SK-N-SH treated with all-trans-retinoic acid at 6 μM for 48 hours (cell line): ENCODE measurements around the gene TCEAL1.

ENCODE experiments used
- ATAC-seq: fragments of 200-7000 bp; cut with Tn5 transposase; 3 replicates; pipeline ENCODE4 v1.9.1; 2020; ENCODE audit warnings: mild to moderate bottlenecking, moderate library complexity
- ARNTL ChIP-seq: fragments of 450-650 bp; formaldehyde crosslinking; IDR thresholded peaks from 2 replicates; pipeline ENCODE4 v1.5.0; 2020; ENCODE audit warnings: low read depth, mild to moderate bottlenecking, moderate library complexity, borderline replicate concordance
- BACH2 ChIP-seq: fragments of 250-450 bp; sonication (Bioruptor Pico); IDR thresholded peaks from 2 replicates; pipeline ENCODE4 v1.9.0; 2021; ENCODE audit warnings: mild to moderate bottlenecking, borderline replicate concordance
- GLIS3 ChIP-seq: fragments of 250-450 bp; sonication (Bioruptor Pico); IDR thresholded peaks from 2 replicates; pipeline ENCODE4 v1.5.0; 2020; ENCODE audit warnings: mild to moderate bottlenecking, moderate library complexity
- OSR1 ChIP-seq: fragments of 250-450 bp; sonication (Bioruptor Pico); IDR thresholded peaks from 2 replicates; pipeline ENCODE4 v1.8.0; 2022; ENCODE audit warnings: moderate library complexity, mild to moderate bottlenecking, inconsistent platforms
- PPARA ChIP-seq: fragments of 250-450 bp; sonication (Bioruptor Pico); IDR thresholded peaks from 2 replicates; pipeline ENCODE4 v1.5.0; 2020; ENCODE audit warnings: mild to moderate bottlenecking, borderline replicate concordance
- RARB ChIP-seq: fragments of 250-450 bp; sonication (Bioruptor Pico); IDR thresholded peaks from 2 replicates; pipeline ENCODE4 v1.8.0; 2021; ENCODE audit warnings: mild to moderate bottlenecking, moderate library complexity
- SNAI2 ChIP-seq: fragments of 250-450 bp; sonication (Bioruptor Pico); IDR thresholded peaks from 2 replicates; pipeline ENCODE4 v1.5.0; 2020; ENCODE audit warnings: mild to moderate bottlenecking, moderate library complexity
- TCF4 ChIP-seq: fragments of 250-450 bp; sonication (Bioruptor Pico); IDR thresholded peaks from 2 replicates; pipeline ENCODE4 v1.8.0; 2021; ENCODE audit warnings: mild to moderate bottlenecking, moderate library complexity, borderline replicate concordance
- ZC3H10 ChIP-seq: fragments of 250-450 bp; sonication (Bioruptor Pico); IDR thresholded peaks from 2 replicates; pipeline ENCODE4 v1.5.1; 2021; ENCODE audit warnings: mild to moderate bottlenecking, moderate library complexity
- ZNF565 ChIP-seq: fragments of 450-650 bp; formaldehyde crosslinking; conservative IDR thresholded peaks from 2 replicates; pipeline ENCODE4 v1.5.0; 2020; ENCODE audit warnings: low read depth, mild to moderate bottlenecking, moderate library complexity
- ZNF8 ChIP-seq: fragments of 450-650 bp; formaldehyde crosslinking; IDR thresholded peaks from 2 replicates; pipeline ENCODE4 v1.5.0; 2020; ENCODE audit warnings: mild to moderate bottlenecking, moderate library complexity
- TF ChIP-seq, protein P1 (sequence below): fragments of 250-450 bp; sonication (Bioruptor Pico); IDR thresholded peaks from 2 replicates; pipeline ENCODE4 v1.5.0; 2020; ENCODE audit warnings: mild to moderate bottlenecking, moderate library complexity
- TF ChIP-seq, protein P2 (sequence below): fragments of 250-450 bp; sonication (Bioruptor Pico); IDR thresholded peaks from 2 replicates; pipeline ENCODE4 v1.5.1; 2021; ENCODE audit warnings: mild to moderate bottlenecking, moderate library complexity
- TF ChIP-seq, protein P3 (sequence below): fragments of 250-450 bp; sonication (Bioruptor Pico); IDR thresholded peaks from 2 replicates; pipeline ENCODE4 v1.8.0; 2020; ENCODE audit warnings: mild to moderate bottlenecking, moderate library complexity, borderline replicate concordance
- TF ChIP-seq, protein P4 (sequence below): fragments of 250-450 bp; sonication (Bioruptor Pico); IDR thresholded peaks from 2 replicates; pipeline ENCODE4 v1.5.1; 2020; ENCODE audit warnings: low read depth, mild to moderate bottlenecking, moderate library complexity

TCEAL1 gene

DNA sequence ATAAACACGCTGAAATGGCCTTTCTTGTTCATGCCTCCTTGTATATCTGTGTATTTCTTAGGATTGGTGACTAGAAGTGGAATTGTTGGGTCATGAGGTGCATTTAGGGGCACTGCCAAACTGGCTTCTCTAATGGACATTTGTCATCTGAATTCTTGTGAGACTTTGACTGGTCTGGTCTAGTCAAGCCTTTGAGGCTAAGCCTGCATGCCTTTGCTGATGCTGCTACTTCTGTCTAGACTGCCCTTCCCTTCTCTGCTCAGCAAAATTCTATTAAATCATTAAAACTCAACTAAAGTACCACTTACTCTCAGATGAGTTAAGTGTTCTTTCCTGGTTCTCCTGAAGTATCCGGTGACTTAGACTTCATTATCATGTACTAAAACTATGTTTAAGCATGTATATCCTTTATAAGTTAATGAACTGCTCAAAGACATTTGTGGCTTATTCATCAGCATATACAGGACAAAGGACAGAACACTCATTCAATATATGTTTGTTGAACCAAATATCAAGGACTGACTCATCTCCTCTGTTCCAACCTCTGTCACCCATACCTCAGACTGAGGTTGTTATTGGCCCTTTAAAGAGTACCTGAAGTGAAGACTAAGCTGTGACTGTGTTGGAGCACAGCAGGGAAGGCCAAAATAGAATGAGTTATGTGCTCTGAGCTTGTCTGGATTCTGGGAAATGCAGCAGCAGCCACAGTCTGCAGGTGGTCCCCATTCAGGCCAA is 9.0 kb downstream of the TCEAL1 start (continued):
- TF ChIP-seq, protein P1, sequence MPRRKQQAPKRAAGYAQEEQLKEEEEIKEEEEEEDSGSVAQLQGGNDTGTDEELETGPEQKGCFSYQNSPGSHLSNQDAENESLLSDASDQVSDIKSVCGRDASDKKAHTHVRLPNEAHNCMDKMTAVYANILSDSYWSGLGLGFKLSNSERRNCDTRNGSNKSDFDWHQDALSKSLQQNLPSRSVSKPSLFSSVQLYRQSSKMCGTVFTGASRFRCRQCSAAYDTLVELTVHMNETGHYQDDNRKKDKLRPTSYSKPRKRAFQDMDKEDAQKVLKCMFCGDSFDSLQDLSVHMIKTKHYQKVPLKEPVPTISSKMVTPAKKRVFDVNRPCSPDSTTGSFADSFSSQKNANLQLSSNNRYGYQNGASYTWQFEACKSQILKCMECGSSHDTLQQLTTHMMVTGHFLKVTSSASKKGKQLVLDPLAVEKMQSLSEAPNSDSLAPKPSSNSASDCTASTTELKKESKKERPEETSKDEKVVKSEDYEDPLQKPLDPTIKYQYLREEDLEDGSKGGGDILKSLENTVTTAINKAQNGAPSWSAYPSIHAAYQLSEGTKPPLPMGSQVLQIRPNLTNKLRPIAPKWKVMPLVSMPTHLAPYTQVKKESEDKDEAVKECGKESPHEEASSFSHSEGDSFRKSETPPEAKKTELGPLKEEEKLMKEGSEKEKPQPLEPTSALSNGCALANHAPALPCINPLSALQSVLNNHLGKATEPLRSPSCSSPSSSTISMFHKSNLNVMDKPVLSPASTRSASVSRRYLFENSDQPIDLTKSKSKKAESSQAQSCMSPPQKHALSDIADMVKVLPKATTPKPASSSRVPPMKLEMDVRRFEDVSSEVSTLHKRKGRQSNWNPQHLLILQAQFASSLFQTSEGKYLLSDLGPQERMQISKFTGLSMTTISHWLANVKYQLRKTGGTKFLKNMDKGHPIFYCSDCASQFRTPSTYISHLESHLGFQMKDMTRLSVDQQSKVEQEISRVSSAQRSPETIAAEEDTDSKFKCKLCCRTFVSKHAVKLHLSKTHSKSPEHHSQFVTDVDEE (CRISPR knock-in tag) = no peak
- TF ChIP-seq ZNF8 (CRISPR knock-in tag) = no peak
- no peak for TF ChIP-seq ARNTL (CRISPR knock-in tag)

DNA sequence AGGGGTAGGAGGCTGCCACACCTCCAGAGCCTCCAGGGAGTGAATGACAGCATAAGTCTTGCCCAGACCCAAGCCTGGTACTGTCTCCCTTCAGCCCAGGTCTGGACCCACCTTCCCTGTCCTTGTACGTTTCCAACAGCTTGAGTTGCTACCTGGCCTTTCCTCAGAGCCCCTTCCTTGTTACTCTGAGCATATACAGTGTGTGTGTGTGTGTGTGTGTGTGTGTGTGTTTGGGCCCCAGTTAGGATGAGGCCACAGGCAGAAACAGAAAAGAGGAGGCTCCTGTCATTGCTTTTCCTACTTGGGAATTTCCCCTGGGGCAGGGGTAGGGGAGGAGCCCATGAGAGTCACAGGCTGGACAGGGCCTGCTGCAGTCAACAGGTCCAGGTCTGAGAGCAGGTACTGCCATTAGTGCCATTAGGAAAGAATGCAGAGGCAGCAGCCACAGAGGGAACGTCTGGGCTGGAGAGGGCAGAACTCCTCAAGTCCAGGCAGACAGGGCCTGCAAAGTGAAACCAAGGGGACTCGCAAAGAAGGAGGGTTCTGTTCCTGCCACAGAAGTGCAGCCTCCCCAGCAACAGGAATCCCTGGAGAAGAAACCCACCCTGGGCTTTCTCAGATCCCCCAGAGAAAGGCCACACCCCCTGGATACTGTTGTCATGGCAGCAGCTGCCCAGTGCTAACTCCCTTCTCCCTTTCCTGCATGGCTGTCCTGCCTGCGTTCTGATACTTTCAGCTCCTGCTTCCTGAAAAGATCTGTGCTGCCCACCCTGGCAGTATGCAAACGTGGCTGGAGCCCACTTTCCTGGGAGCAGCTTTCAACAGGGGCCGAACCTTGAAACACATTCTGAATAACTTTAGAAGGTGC is 9.9 kb downstream of the TCEAL1 start:
- ATAC-seq = peak; percentile 86

DNA sequence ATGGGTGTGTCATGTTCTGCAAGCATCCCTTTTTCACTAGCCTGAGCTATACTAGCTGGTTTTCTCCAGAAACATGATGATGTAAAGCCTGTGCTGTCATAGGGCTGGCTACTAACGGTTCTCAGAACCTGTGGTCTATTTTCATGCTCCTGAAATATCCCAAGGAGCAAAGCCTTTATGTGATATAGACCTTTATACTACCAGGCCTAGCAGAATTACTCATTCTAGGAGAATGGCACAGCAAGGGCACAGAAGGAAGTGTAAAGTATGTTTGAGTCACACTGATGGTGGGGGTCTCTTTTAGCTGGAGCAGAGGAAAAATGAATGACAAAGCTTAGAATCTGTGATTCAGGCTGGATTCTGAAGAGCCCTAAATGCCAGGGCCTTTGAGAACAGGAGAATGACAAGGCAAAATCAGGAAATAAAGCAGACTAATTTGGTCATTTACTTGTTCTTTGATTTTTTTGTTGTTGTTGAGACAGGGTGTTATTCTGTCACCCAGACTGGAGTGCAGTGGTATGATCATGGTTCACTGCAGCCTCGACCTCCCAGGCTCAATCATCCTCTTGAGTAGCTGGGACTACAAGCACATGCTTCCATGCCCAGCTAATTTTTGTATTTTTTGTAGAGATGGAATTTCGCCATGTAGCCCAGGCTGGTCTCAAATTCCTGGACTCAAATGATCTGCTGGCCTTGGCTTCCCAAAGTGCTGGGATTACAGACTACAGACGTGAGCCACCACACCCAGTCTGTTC is 11.8 kb downstream of the TCEAL1 start:
- TF ChIP-seq GLIS3 (CRISPR knock-in tag) (no peak), TCF4 (no peak), SNAI2 (CRISPR knock-in tag) (no peak)
- TF ChIP-seq, protein P2, sequence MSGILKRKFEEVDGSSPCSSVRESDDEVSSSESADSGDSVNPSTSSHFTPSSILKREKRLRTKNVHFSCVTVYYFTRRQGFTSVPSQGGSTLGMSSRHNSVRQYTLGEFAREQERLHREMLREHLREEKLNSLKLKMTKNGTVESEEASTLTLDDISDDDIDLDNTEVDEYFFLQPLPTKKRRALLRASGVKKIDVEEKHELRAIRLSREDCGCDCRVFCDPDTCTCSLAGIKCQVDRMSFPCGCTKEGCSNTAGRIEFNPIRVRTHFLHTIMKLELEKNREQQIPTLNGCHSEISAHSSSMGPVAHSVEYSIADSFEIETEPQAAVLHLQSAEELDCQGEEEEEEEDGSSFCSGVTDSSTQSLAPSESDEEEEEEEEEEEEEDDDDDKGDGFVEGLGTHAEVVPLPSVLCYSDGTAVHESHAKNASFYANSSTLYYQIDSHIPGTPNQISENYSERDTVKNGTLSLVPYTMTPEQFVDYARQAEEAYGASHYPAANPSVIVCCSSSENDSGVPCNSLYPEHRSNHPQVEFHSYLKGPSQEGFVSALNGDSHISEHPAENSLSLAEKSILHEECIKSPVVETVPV (CRISPR knock-in tag) = no peak

DNA sequence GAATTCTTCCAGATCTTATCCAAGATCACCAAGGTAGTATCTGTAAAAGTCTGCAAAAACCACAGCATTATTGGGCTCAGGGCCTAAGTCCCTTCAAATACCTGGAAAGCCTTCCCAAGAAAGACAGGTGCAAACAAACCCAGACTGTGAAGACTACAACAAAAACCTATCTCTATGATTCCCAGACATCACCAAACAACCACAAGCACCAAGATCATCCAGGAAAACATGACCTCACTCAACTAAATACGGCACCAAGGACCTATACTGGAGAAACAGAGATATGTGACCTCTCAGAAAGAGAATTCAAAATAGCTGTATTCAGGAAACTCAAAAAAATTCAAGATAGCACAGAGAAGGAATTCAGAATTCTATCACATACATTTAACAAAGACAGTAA is 15.3 kb downstream of the TCEAL1 start:
- TF ChIP-seq RARB (no peak), GLIS3 (CRISPR knock-in tag) (no peak), ZC3H10 (no peak), SNAI2 (CRISPR knock-in tag) (no peak), BACH2 (no peak), ZNF8 (CRISPR knock-in tag) (no peak), ARNTL (CRISPR knock-in tag) (no peak), PPARA (CRISPR knock-in tag) (no peak), ZNF565 (CRISPR knock-in tag) (no peak), OSR1 (CRISPR knock-in tag) (no peak)
- TF ChIP-seq, protein P2 (CRISPR knock-in tag) = no peak
- TF ChIP-seq, protein P1 (CRISPR knock-in tag) = no peak
- TF ChIP-seq, protein P3, sequence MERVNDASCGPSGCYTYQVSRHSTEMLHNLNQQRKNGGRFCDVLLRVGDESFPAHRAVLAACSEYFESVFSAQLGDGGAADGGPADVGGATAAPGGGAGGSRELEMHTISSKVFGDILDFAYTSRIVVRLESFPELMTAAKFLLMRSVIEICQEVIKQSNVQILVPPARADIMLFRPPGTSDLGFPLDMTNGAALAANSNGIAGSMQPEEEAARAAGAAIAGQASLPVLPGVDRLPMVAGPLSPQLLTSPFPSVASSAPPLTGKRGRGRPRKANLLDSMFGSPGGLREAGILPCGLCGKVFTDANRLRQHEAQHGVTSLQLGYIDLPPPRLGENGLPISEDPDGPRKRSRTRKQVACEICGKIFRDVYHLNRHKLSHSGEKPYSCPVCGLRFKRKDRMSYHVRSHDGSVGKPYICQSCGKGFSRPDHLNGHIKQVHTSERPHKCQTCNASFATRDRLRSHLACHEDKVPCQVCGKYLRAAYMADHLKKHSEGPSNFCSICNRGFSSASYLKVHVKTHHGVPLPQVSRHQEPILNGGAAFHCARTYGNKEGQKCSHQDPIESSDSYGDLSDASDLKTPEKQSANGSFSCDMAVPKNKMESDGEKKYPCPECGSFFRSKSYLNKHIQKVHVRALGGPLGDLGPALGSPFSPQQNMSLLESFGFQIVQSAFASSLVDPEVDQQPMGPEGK (CRISPR knock-in tag) = no peak
- TF ChIP-seq, protein P4, sequence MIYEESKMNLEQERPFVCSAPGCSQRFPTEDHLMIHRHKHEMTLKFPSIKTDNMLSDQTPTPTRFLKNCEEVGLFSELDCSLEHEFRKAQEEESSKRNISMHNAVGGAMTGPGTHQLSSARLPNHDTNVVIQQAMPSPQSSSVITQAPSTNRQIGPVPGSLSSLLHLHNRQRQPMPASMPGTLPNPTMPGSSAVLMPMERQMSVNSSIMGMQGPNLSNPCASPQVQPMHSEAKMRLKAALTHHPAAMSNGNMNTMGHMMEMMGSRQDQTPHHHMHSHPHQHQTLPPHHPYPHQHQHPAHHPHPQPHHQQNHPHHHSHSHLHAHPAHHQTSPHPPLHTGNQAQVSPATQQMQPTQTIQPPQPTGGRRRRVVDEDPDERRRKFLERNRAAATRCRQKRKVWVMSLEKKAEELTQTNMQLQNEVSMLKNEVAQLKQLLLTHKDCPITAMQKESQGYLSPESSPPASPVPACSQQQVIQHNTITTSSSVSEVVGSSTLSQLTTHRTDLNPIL = no peak
- TF ChIP-seq, all 23 proteins: peak for 0
- ATAC-seq = no peak

More for the DNA sequence above, 11.8 kb downstream of the TCEAL1 start:
- ATAC-seq = peak; percentile 50
